ENCODE results near the gene CASK.

- TF ChIP-seq RARB (CRISPR knock-in tag; IDR thresholded peaks at IDR 0.05) (no peak), PATZ1 (CRISPR knock-in tag; IDR thresholded peaks at IDR 0.05; ENCODE audit: borderline replicate concordance) (no peak), CSRNP3 (CRISPR knock-in tag; IDR thresholded peaks at IDR 0.05) (no peak), ZNF565 (CRISPR knock-in tag; conservative IDR thresholded peaks at IDR 0.05; ENCODE audit: low read depth) (no peak), ESRRG (CRISPR knock-in tag; IDR thresholded peaks at IDR 0.05) (no peak), POU6F1 (CRISPR knock-in tag; IDR thresholded peaks at IDR 0.05; ENCODE audit: borderline replicate concordance, low read depth) (no peak)
These were observed 382.0 kb downstream of the CASK start for GRCh38 chrX:41541386-41541785.

Data from SK-N-SH treated with all-trans-retinoic acid at 6 μM for 48 hours (cell line).